Activated B cell treated with CpG ODN at 0.5 μM for 24 hours (primary cell): ENCODE measurements around the gene RFTN1. TPM values are rescaled to one million over a fixed set of nuclear protein-coding genes. Genes with fewer than 3 reads are reported as not detected.
A peak's percentile ranks its signal among the peaks of the same experiment; 100 is the strongest.

ENCODE experiments used
- ATAC-seq: fragments of 200-7000 bp; cut with Tn5 transposase; one replicate; pipeline ENCODE4 v1.10.0; 2021; ENCODE audit warnings: low read depth, mild to moderate bottlenecking, moderate library complexity
- CTCF ChIA-PET: fragments of 350-600 bp; sonication (Branson Sonifier 250); formaldehyde crosslinking; loops from one replicate; lab custom pipeline; 2021; ENCODE audit warnings: antibody characterized with exemption; lab: Charles Lee
- POLR2A ChIA-PET: fragments of 350-600 bp; sonication (Branson Sonifier 250); formaldehyde crosslinking; loops from one replicate; lab custom pipeline; 2021; ENCODE audit warnings: antibody characterized with exemption; lab: Charles Lee
- DNase-seq: peaks from one replicate; pipeline ENCODE4 v3.0.0; 2022
- H3K27ac Mint-ChIP-seq: one replicate; pipeline ENCODE4 v1.8.0; 2020; ENCODE audit warnings: mixed read lengths
- H3K27me3 Mint-ChIP-seq: one replicate; pipeline ENCODE4 v1.8.0; 2021; ENCODE audit warnings: mixed read lengths
- H3K36me3 Mint-ChIP-seq: one replicate; pipeline ENCODE4 v1.8.0; 2021; ENCODE audit warnings: low read depth, mixed read lengths
- H3K4me1 Mint-ChIP-seq: one replicate; pipeline ENCODE4 v1.8.0; 2021; ENCODE audit warnings: mixed read lengths
- H3K4me3 Mint-ChIP-seq: one replicate; pipeline ENCODE4 v1.8.0; 2020; ENCODE audit warnings: mild to moderate bottlenecking, mixed read lengths
- H3K9me3 Mint-ChIP-seq: one replicate; pipeline ENCODE4 v1.8.0; 2020; ENCODE audit warnings: mixed read lengths
- intact Hi-C: fragments of 100-400 bp; cut with micrococcal nuclease; formaldehyde crosslinking; loops from one replicate; pipeline ENCODE4 v1.15.1; 2024
- total RNA-seq: library from RNA; stranded (reverse); gene quantifications from 2 replicates; pipeline ENCODE4 v1.2.3, GENCODE V29; 2022
- TF ChIP-seq, protein P1 (sequence below): fragments of 200-600 bp; IDR thresholded peaks from one replicate; pipeline ENCODE4 v1.8.0; 2022; ENCODE audit warnings: antibody characterized with exemption, mild to moderate bottlenecking

The RFTN1 gene
- total RNA-seq, 1 donor from 2014 or later, result 365 TPM

DNA sequence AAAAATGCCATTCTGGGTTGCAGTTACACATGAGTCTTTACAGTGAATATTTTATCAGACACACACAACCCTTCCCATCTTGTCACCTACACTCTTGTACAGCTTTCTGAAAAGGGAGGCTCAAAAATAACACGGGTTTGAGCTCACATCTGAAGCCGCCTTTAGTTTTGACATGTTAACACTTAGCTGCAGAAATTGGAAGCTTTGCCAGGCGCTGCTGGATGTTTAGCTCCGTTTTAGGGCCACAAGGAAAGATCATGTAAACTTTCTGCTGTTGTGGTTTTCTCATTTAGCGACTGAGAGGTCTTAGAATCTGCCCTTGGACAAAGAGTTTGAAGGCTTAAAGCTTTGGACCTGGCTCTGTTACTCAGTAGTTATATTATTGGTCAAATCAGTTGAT, 128.3 kb downstream of the RFTN1 start:
- no peak for ATAC-seq
- TF ChIP-seq, protein P1, sequence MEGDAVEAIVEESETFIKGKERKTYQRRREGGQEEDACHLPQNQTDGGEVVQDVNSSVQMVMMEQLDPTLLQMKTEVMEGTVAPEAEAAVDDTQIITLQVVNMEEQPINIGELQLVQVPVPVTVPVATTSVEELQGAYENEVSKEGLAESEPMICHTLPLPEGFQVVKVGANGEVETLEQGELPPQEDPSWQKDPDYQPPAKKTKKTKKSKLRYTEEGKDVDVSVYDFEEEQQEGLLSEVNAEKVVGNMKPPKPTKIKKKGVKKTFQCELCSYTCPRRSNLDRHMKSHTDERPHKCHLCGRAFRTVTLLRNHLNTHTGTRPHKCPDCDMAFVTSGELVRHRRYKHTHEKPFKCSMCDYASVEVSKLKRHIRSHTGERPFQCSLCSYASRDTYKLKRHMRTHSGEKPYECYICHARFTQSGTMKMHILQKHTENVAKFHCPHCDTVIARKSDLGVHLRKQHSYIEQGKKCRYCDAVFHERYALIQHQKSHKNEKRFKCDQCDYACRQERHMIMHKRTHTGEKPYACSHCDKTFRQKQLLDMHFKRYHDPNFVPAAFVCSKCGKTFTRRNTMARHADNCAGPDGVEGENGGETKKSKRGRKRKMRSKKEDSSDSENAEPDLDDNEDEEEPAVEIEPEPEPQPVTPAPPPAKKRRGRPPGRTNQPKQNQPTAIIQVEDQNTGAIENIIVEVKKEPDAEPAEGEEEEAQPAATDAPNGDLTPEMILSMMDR, result no peak
- no peak overlapping the region for H3K4me3 Mint-ChIP-seq
- no peak overlapping the region for H3K27ac Mint-ChIP-seq
- no peaks in the 10 kb centered on the region for H3K27me3 Mint-ChIP-seq
- peaks cover 63% of the 10 kb centered on the region for H3K36me3 Mint-ChIP-seq
- ChIA-PET POLR2A (interaction anchor here (0.5 kb wide), 1 partner anchor 51 kb away, joined by 5 read pairs; no protein-coding TSS in a partner anchor), CTCF (no interaction called here)
- intact Hi-C loops, result no loop called here
- no peak for DNase-seq
- peaks cover 63% of the 10 kb centered on the region for H3K4me1 Mint-ChIP-seq
- H3K9me3 Mint-ChIP-seq, result no peaks in the 10 kb centered on the region

DNA sequence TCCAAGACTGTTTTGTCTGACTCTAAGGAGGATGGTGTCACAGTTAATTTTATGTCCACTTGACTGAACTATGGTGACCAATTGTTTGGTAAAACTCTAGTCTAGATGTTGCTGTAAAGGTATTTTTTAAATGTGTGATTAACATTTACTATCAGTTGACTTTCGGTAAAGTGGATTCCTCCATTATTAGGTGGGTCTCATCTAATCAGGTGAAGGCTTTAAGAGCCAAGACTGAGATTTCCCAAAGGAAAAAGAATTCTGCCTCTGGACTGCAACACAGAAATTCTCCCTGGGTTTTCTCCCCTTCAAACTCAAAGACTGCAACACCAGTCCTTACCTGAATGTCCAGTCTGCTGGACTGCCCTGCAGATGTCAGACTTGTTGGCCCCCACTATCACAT, 129.6 kb downstream of the RFTN1 start:
- Mint-ChIP-seq H3K4me3 (no peak overlapping the region), H3K36me3 (peaks cover 60% of the 10 kb centered on the region), H3K4me1 (peaks cover 65% of the 10 kb centered on the region), H3K9me3 (no peaks in the 10 kb centered on the region), H3K27me3 (no peaks in the 10 kb centered on the region), H3K27ac (no peak overlapping the region)
- ATAC-seq, result no peak
- DNase-seq, result no peak
- CTCF ChIA-PET, result no interaction called here
- TF ChIP-seq, protein P1, result no peak
- intact Hi-C loops, result no loop called here
- POLR2A ChIA-PET, result interaction anchor here (1.0 kb wide), 1 partner anchor 128 kb away, joined by 3 read pairs; no protein-coding TSS in a partner anchor

DNA sequence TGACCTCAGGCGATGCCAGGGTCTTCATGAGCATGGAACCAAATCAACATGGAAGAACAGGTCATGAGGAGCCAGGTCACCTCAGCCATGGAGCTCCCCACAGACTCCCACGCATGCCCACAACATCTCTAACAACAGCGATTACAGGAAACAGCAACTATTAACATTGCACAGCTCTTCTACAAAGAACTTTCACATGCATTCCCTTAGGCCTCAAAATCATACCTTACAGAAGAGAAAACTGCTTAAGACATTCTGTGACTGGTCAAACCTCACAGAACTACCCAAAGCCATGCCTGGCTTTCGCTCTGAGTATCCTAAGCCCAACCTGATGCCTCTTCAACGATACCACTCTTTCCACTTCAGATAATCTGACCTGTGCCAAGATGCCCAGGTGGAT, 130.7 kb downstream of the RFTN1 start:
- ChIA-PET POLR2A (interaction anchor here (0.8 to 1.2 kb wide), 3 partner anchors 10 to 48 kb away, joined by 3 to 4 read pairs (median 4); no protein-coding TSS in a partner anchor), CTCF (no interaction called here)
- peaks cover 65% of the 10 kb centered on the region for H3K4me1 Mint-ChIP-seq
- TF ChIP-seq, protein P1, result no peak
- H3K36me3 Mint-ChIP-seq, result peaks cover 61% of the 10 kb centered on the region
- H3K9me3 Mint-ChIP-seq, result peaks cover 5% of the 10 kb centered on the region
- no peak overlapping the region for H3K27ac Mint-ChIP-seq
- DNase-seq (no peak), ATAC-seq (no peak)
- H3K4me3 Mint-ChIP-seq, result no peak overlapping the region
- H3K27me3 Mint-ChIP-seq, result no peaks in the 10 kb centered on the region
- intact Hi-C loops, result no loop called here

DNA sequence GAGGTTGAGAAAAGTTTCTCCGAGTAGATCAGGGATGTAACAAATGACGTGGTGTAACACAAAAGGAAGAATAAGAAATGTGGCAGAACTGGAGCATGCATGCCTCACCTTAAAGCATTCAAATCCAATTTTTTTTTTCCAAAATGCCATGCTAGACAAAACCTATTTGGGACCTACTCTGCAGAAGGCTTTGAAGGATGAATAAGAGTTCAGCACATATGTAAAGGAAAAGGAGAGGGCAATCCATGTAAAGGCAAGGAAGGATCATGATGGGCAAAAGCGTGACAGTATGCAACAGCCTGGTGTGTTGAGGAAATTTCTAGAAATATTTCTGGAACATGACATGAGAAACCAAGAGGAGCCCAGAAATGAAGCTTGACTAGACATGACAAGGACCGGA, 132.1 kb downstream of the RFTN1 start:
- ATAC-seq (no peak), DNase-seq (no peak)
- TF ChIP-seq, protein P1, result no peak
- Mint-ChIP-seq H3K27ac (no peak overlapping the region), H3K9me3 (peaks cover 5% of the 10 kb centered on the region), H3K4me1 (peaks cover 69% of the 10 kb centered on the region), H3K4me3 (no peak overlapping the region), H3K36me3 (peaks cover 68% of the 10 kb centered on the region), H3K27me3 (no peaks in the 10 kb centered on the region)
- ChIA-PET CTCF (no interaction called here), POLR2A (interaction anchor here (1.2 to 3.5 kb wide), 2 partner anchors 50 to 134 kb away, joined by 4 to 18 read pairs; no protein-coding TSS in a partner anchor)
- intact Hi-C loops, result no loop called here

DNA sequence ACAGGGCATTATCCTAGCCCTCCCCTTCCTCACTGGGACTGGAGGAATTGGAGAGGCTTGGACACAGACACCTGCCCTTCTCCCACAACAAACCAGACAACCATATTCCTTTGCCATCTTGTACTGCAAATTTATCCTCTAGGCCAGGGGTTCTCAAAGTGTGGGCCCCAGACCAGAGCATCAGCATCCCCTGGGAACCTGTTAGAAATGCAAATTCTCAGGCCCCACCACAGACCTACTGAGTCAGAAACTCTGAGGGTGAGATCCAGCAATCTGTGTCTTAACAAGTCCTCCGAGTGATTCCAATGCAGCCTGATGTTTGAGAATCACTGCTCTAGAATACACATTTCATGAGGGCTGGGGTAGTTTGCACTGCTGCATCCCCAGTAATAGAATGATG, 133.1 kb downstream of the RFTN1 start:
- intact Hi-C loops, result no loop called here
- H3K36me3 Mint-ChIP-seq, result peaks cover 71% of the 10 kb centered on the region
- peak overlapping the region; percentile 45 for H3K4me3 Mint-ChIP-seq
- TF ChIP-seq, protein P1, result no peak
- ATAC-seq, result no peak
- peak overlapping the region; percentile 90 for H3K27ac Mint-ChIP-seq
- no peaks in the 10 kb centered on the region for H3K27me3 Mint-ChIP-seq
- POLR2A ChIA-PET, result interaction anchor here (1.2 to 12.5 kb wide), 4 partner anchors 10 to 135 kb away, joined by 3 to 202 read pairs (median 12); partner anchors contain the start of gene RFTN1
- no peak for DNase-seq
- CTCF ChIA-PET, result no interaction called here
- peaks cover 79% of the 10 kb centered on the region for H3K4me1 Mint-ChIP-seq
- peaks cover 5% of the 10 kb centered on the region for H3K9me3 Mint-ChIP-seq
